ENCODE data around the gene ANKS1A.

- no peak for TF ChIP-seq CTCF (IDR thresholded peaks at IDR 0.05)
- TF ChIP-seq, protein P1, sequence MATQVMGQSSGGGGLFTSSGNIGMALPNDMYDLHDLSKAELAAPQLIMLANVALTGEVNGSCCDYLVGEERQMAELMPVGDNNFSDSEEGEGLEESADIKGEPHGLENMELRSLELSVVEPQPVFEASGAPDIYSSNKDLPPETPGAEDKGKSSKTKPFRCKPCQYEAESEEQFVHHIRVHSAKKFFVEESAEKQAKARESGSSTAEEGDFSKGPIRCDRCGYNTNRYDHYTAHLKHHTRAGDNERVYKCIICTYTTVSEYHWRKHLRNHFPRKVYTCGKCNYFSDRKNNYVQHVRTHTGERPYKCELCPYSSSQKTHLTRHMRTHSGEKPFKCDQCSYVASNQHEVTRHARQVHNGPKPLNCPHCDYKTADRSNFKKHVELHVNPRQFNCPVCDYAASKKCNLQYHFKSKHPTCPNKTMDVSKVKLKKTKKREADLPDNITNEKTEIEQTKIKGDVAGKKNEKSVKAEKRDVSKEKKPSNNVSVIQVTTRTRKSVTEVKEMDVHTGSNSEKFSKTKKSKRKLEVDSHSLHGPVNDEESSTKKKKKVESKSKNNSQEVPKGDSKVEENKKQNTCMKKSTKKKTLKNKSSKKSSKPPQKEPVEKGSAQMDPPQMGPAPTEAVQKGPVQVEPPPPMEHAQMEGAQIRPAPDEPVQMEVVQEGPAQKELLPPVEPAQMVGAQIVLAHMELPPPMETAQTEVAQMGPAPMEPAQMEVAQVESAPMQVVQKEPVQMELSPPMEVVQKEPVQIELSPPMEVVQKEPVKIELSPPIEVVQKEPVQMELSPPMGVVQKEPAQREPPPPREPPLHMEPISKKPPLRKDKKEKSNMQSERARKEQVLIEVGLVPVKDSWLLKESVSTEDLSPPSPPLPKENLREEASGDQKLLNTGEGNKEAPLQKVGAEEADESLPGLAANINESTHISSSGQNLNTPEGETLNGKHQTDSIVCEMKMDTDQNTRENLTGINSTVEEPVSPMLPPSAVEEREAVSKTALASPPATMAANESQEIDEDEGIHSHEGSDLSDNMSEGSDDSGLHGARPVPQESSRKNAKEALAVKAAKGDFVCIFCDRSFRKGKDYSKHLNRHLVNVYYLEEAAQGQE (IDR thresholded peaks at IDR 0.05; ENCODE audit: insufficient read depth in 1 of 2, low read depth in 2 of 2, low read length in 1 of 2): no peak
- no peak for TF ChIP-seq POLR2AphosphoS5 (IDR thresholded peaks at IDR 0.05; ENCODE audit: low read depth, low read length)
- no peak for TF ChIP-seq TCF7L2 (IDR thresholded peaks at IDR 0.05; ENCODE audit: low read depth, low read length)
- no peak for TF ChIP-seq SIN3A (IDR thresholded peaks at IDR 0.05; ENCODE audit: borderline replicate concordance, insufficient read depth, low read depth, low read length)
These were observed 200.3 kb downstream of the ANKS1A start for GRCh38 chr6:35089216-35089934.
